HCT116 (cell line): Measurements from ENCODE around the gene LTBP4.

Source experiments
- ELF1 ChIP-seq: IDR thresholded peaks from 2 replicates; pipeline ENCODE4 v1.6.1; 2012; ENCODE audit warnings: low read depth, borderline replicate concordance
- EZH2 ChIP-seq: fragments of 200-600 bp; sonication (generic); IDR thresholded peaks from 2 replicates; pipeline ENCODE4 v1.6.1; 2017; ENCODE audit warnings: antibody characterized with exemption, mixed run types
- JUND ChIP-seq: IDR thresholded peaks from 2 replicates; pipeline ENCODE4 v1.6.1; 2012
- POLR2AphosphoS5 ChIP-seq: IDR thresholded peaks from 2 replicates; pipeline ENCODE4 v1.6.1; 2011; ENCODE audit warnings: mild to moderate bottlenecking, low read depth, low read length, moderate library complexity
- SP1 ChIP-seq: IDR thresholded peaks from 2 replicates; pipeline ENCODE4 v1.6.1; 2012; ENCODE audit warnings: low read depth
- YY1 ChIP-seq: IDR thresholded peaks from 2 replicates; pipeline ENCODE4 v1.6.1; 2011; ENCODE audit warnings: low read length, low read depth, moderate library complexity, mild to moderate bottlenecking; ENCODE audit not compliant: insufficient replicate concordance; ENCODE audit errors: extremely low read depth
- ZNF274 ChIP-seq: fragments of 200-500 bp; sonication (Bioruptor generic); IDR thresholded peaks from 2 replicates; pipeline ENCODE4 v1.6.1; 2014; ENCODE audit warnings: mild to moderate bottlenecking, low read depth, low read length, inconsistent platforms
- TF ChIP-seq, protein P1 (sequence below), 3 experiments: fragments of 200-600 bp in 1 of 3; sonication (generic) in 1 of 3; IDR thresholded peaks in 2 of 3; conservative IDR thresholded peaks in 1 of 3; 2 replicates each; pipeline ENCODE4 v1.5.1; 2012 to 2017; ENCODE audit warnings: low read depth in 2 of 3, low read length in 2 of 3, antibody characterized with exemption in 1 of 3, borderline replicate concordance in 1 of 3, control low read depth in 1 of 3, mild to moderate bottlenecking in 1 of 3, mixed read lengths in 1 of 3, mixed run types in 1 of 3, moderate library complexity in 1 of 3; ENCODE audit not compliant: insufficient read depth in 1 of 3
- TF ChIP-seq, protein P2 (sequence below): IDR thresholded peaks from 2 replicates; pipeline ENCODE4 v1.6.1; 2011; ENCODE audit warnings: mild to moderate bottlenecking, low read length, moderate library complexity; ENCODE audit not compliant: insufficient replicate concordance; ENCODE audit errors: extremely low read depth
- TF ChIP-seq, protein P3 (sequence below): IDR thresholded peaks from 2 replicates; pipeline ENCODE4 v1.6.1; 2012

DNA sequence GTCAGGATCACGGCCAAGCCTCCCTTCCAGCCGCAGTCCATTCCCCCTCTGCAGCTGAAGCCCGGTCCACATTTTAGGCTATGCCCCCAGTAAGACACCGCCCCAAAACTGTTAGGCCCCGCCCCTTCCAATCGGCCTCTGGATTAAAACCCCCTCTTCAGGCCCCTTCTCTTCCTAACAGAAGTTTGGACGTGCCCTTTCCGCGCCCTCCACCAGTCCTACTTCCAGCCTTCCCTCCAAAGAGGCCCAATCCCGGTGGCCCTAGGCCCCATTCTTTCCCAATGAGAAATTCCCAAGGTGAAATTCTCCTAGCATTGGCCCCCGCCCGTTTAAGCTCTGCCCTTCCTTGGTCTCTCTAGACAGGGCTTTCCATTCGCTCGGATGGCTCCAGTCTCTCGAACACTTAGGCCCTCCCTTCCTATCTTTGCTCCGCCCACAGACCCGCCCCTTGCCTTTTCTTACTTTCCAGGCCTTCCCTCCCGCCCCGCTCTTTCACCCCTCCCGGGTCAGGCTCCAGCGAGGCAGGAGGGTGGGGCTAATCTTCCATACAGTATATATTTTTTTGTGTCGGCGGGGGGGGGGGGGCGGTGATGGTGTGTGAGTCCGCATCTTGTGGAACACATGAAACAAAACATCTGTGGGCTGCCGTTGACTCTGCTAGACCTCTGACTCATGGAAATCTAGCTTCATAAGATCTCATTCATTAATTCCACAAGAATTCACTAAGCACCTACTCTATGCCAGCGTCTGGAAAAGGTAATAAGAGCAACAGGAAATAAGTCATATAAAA lies 13.6 kb downstream of the LTBP4 start:
- TF ChIP-seq, protein P1, sequence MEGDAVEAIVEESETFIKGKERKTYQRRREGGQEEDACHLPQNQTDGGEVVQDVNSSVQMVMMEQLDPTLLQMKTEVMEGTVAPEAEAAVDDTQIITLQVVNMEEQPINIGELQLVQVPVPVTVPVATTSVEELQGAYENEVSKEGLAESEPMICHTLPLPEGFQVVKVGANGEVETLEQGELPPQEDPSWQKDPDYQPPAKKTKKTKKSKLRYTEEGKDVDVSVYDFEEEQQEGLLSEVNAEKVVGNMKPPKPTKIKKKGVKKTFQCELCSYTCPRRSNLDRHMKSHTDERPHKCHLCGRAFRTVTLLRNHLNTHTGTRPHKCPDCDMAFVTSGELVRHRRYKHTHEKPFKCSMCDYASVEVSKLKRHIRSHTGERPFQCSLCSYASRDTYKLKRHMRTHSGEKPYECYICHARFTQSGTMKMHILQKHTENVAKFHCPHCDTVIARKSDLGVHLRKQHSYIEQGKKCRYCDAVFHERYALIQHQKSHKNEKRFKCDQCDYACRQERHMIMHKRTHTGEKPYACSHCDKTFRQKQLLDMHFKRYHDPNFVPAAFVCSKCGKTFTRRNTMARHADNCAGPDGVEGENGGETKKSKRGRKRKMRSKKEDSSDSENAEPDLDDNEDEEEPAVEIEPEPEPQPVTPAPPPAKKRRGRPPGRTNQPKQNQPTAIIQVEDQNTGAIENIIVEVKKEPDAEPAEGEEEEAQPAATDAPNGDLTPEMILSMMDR (IDR thresholded peaks at IDR 0.05 in 2 of 3, conservative IDR thresholded peaks at IDR 0.05 in 1 of 3; ENCODE audit: borderline replicate concordance in 1 of 3, insufficient read depth in 1 of 3, low read depth in 2 of 3, low read length in 2 of 3): no peak
- TF ChIP-seq POLR2AphosphoS5: no peak
- TF ChIP-seq JUND: no peak
- peak; percentile 57 for TF ChIP-seq SP1
- TF ChIP-seq ELF1: no peak
- no peak for TF ChIP-seq YY1
- TF ChIP-seq, protein P2, sequence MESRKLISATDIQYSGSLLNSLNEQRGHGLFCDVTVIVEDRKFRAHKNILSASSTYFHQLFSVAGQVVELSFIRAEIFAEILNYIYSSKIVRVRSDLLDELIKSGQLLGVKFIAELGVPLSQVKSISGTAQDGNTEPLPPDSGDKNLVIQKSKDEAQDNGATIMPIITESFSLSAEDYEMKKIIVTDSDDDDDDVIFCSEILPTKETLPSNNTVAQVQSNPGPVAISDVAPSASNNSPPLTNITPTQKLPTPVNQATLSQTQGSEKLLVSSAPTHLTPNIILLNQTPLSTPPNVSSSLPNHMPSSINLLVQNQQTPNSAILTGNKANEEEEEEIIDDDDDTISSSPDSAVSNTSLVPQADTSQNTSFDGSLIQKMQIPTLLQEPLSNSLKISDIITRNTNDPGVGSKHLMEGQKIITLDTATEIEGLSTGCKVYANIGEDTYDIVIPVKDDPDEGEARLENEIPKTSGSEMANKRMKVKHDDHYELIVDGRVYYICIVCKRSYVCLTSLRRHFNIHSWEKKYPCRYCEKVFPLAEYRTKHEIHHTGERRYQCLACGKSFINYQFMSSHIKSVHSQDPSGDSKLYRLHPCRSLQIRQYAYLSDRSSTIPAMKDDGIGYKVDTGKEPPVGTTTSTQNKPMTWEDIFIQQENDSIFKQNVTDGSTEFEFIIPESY: no peak
- no peak for TF ChIP-seq EZH2
- TF ChIP-seq, protein P3, sequence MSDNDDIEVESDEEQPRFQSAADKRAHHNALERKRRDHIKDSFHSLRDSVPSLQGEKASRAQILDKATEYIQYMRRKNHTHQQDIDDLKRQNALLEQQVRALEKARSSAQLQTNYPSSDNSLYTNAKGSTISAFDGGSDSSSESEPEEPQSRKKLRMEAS: no peak
- TF ChIP-seq ZNF274: no peak
